HTERT RPE-1 (cell line): ENCODE results near the gene PCTP.

Experiments
- in situ Hi-C: fragments of 300-500 bp; cut with MboI; formaldehyde crosslinking; loops from 4 replicates; pipeline ENCODE4 v1.14.3; 2020; ENCODE audit warnings: low sequenced_read_pairs

The PCTP gene

DNA sequence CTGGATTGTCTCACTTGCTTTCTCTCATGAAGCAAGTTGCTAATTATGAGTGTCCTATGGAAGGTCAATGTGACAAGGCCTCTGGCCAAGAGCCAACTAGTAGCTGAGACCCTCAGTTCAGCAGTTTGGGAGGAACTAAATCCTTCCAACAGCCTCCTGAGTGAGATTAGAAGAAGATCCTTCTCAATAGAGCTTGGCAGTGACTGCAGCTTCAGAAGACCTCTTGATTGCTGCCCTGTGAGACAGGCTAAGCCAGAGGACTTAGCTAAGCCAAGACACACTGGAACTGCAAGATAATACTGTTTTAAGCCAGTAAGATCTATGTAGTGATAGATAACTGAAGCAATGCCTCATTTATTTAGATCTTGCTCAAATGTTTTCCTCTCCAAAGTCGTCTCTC lies 34.3 kb downstream of the PCTP start:
- in situ Hi-C loops: no loop called here

DNA sequence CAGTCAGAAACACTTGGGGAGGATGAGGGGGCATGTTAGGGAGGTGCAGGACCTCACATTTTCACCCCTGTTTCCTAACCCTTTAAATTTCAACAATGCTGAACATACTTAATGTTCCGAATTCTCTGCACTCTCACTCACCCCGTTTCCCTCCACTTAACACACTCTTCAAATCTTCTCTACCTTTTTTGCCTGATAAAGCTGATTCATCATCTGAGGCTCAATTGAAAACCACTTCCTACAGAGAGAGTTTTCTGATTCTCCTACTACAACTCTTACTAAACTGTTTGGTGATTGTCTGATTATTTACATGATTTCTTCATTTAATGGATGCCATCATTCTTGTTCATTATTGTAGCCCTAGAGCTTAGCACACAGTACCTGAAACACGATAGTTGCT lies 42.4 kb downstream of the PCTP start:
- in situ Hi-C loops: no loop called here

DNA sequence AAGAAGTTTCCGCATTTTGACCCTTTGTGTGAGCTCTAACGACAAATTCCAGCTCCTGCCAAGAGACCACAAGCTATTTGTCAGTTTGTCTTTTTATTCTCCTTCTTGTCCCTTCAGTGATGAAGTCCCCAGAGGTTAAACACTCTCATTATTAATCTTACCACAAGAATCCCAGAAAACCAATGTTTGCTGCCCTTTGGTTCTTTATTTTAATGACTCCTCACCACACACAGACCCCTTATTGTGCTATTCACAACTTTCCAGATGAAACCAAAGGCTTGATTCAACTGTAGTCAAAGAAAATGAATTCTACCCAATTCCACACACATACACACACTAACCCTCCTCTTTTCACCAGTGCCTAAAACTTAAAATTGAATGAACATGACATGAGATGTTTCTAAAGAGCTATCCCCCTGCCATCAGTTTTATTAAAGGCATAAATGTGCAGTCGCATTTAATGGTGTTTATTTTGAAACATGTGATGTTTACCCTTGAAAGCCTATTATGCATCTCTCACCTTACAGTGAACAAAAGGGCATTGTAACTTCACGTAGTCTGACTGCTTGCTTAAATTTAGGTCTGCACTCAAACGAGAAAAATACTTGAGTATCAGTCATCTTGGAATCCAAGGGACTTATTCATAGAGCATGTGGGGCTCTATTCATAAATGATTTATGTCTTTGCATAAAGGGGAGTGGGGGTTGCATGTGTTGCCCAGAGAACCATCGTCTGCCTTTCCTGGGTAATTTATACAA lies 44.1 kb downstream of the PCTP start:
- in situ Hi-C loops: no loop called here

DNA sequence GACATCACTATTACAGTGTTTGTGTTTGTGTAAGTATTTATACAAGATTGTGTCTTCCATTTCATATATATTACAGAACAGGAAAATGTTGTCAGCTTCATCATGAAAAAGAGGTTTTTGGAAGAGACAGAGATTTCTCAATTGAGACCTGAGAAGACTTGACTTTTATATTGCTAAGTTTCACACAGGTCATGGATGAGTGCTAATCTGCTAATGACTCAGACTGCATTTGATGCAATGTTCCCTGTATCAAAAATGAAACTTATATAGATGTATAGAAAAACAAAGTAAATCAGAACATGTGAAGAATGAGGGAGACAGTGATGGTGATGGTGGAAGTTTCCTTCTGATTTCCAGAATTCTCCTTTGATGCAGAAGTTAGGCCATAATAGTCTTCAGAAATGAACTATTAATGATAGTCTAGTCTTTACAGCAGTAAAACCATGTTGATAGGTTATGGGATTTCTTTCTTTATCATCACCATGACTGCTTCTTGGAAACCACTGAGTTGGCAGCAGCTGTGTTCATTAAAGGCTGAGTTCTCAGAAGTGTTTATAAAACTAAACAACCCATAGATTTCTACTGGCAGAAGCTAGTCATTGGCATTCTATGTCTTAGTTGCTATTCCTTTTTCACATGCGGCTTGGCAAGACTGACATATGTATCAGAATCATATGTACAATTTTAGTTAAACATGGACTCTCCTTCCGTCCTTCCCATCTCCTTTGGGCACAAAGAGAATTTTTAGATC lies 56.1 kb downstream of the PCTP start:
- in situ Hi-C loops: no loop called here

DNA sequence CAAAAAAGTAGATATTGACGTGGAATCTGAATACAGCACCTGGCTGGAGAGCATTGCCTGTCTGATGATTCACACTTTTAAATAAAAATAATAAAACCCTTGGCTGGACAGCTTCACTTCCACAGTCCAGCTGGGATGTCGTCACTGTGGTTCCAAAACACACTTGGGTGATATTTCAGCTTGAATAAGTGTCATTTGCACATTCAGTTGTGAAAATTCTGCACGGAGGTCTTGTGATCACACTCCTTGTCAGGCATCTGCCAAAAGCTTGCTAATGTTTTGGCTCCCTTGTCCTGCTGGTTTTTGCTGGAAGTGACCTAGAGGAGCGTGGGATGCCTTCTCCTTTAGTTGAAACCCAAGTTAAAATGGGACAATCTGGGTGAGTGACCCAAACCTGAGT lies 60.7 kb downstream of the PCTP start:
- in situ Hi-C loops: no loop called here

DNA sequence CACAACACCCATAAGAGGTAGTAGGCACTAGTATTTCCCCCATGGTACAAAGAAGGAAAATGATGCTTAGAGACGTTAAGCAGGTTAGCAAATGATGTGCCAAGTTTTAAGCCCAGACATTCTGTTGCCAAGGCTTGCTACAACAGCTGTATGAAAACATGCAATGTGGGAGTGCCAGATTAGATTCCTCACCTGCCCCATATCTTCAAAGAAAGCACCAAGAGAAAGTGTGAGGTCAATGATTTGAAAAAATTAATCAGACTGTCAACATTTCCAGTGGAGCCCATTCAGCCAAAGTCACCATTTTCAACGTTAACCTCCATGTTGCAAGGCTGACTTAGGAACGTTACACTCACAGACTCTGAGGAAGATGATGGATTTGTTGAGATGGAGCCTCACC lies 61.5 kb downstream of the PCTP start:
- in situ Hi-C loops: no loop called here

DNA sequence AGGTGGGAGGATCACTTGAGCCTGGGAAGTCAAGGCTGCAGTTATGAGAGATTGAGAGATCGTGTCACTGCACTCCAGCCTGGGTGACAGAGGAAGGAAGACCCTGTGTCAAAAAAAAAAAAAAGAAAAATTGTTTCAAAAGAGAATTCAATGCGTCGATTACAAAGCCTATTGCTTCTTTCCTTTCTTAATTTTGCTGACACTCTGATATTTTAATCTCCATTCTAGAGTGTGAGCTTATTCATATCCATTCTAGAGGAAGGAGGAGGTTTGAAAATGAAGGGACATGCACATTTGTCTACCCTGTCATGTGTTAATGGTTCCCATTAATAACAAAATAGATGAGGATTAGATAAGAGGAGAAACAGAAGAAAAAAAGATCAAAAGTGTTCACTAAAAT lies 63.1 kb downstream of the PCTP start:
- in situ Hi-C loops: no loop called here

DNA sequence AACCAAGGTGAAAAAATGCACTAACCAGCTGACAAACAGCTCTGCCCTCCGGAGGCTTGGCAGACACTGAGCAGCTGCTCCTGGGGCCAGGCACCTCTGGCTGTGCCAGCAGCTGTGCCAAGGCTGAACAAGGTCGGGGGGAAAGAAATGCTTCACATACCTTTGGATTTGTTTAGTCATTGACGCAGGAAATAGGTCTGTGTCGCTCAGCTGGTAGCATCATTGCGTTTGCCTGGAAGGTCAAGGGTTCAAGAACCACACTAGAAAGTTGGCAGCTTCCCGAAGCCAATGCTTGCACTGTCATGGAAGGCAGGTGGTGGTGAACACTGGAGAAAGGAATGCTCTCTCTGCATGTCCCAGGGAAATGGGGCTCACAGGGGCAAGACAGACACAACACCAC lies 63.5 kb downstream of the PCTP start:
- in situ Hi-C loops: no loop called here

DNA sequence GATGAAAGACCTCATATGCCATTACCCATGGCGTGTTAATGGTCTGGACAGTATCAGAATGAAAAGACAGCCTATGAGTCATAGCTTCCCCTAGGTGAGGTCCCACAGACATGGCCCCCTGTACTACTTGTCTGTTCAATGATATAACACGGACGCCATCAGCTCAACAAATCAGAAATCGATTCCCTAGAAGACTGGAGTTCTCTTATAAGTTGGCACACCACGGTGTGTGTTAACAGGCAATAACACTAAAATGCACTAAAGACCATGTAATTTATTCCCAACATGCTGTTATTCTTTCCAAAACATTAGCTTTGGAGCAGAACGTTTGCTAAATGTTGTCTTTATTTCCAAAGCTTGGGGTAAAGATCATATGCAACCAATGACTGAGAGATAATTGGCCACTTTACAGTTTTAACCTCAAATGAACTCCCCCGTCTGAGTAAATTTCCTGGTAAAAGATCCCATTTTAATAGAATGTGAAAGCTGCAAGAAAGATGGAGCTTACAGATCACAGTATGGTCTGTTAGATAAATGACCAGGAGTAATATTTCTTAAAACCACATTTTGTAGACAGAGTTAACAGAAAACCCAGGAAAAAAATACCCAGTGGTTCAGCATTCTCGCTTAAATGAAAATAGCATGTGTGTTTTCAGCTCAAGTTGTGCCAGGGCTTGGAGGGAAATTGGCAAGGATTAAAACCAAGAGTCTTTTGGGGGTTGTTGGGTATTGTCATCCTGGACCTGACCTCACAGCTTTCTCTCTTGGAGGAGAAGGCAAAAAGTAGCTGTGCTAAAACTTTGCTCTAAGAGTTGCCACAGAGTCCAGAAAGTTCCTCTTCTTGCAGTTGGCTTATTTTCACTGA lies 65.9 kb downstream of the PCTP start:
- in situ Hi-C loops: no loop called here

DNA sequence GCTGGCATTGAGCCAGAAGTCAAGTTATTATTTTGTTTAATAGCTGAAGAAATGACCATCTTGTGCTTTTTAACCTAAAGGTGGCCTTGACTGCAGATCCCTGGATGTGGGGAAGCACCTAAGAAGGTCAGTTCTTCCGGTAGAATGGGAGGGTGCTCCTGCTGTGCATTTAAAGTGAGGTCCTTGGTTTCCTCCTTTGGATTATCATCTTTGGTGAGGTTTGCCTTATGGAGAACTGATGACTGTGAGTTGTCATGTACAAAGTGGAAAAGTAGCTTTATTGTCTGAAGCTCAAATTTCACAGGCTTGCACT lies 66.5 kb downstream of the PCTP start:
- in situ Hi-C loops: no loop called here

DNA sequence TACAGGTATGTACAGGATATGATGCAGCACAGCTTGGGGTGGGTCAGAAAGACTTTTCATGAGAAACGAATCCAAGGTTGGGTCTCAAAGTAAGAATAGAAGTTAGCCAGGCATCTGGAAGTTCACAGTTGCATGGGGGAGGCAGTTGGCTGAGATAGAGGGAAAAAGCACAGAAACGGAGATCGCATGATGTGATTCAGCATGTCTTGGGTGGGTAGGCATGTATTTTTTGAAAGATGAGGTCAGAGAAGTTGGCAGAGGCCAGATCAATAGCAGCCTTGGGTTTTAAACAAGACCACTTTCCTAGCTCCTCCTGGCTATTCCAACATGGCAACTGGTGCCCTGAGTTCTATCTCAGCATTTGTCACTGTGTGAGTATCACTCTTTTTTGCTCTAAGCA lies 67.2 kb downstream of the PCTP start:
- in situ Hi-C loops: no loop called here

DNA sequence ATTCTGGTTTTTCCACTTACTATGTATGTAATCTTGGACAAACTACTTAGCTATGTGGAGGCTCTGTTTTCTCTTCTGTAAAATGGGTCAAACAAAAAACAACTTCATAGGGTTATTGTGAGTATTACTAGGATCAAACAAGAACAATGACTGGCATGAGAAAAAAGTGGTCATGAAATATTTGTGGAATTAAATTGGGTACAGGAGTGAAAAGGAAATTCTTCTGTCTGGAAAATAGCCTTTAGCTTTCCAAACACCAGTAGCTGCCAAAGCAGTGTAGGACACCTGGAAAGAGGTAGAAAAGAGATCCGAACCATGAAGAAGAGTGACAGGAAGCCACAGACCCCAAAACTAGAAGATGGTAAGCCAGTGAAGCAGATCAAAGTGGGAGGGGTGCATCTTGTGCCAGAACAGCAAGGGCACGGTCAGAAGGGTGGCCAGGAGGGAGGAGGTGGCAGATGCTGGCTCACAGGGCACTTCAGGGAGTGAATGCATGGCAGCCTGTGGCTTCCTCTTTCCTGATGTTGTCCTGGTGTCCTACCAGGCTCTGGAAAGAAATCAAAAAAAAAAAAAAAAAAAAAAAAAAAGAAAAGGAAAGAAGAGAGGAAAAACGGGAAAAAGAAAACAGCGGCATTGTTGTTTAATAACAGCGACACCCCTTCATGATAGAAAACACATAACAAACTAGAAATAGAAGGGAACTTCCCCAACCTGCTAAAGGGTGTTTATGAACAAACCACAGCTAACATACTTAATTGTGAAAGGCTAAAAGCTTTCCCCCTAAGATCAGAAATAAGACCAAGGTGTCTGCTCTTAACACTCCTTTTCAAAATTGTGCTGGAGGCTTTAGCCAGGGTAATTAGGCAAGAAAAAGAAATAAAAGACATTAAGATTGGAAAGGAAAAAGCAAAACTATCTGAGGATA lies 67.9 kb downstream of the PCTP start:
- in situ Hi-C loops: no loop called here

DNA sequence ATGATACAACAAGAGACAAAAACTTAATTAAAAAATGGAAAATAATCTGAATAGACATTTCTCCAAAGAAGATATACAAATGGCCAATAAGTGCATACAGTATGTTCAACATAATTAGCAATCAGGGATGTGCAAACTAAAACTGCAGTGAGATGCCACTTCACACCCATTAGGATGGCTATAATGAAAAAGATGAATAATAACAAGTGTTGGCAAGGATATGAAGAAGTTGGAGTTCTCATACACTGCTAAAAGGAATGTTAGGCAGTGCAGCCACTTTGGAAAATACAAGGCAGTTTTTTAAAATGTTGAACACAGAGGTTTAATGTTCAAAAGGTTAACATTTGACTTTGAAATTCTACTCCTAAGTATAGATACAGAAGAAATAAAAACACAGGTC lies 69.8 kb downstream of the PCTP start:
- in situ Hi-C loops: no loop called here

DNA sequence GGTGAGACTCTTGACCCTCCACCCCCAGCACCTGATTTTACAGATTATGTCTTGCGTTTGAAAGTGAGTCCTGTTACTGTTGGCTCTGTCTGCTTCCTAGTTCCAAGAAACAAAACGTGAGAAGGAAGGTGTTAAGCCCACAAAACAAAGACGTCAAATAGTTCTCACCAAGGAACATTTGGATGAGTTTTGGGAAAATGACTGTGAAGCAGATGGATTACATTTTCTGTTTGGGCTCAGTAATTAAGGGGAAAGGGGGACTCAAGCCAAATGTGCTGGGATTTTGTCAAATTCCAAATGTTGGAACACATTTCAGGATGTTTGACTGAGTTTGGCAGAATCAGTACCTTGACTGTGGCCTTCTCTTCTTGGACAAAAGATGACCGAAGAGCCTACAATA lies 71.2 kb downstream of the PCTP start:
- in situ Hi-C loops: no loop called here

DNA sequence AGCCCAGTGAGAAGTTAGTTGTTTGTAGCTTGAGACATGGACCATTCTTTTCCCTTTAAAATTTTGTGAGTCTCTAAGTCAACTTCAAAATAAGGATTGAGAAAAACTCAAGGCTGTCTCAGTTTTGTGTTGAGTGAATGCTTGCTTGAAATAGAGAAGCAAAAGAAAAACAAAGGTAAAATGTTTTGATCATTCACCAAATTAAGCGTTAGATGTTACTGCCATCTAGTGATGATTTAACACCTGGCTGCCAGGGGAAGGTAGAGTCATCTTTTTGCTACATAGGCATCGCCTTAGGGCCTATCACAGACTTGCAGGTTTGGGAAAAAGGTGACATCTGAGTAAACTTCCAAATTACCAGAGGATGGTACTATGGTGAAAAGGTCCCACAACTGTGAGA lies 74.4 kb downstream of the PCTP start:
- in situ Hi-C loops: no loop called here
